ENCODE data around the gene DIAPH2.

GRCh38 chrX:96978906-96979305, 294.3 kb downstream of the DIAPH2 start:
- TF ChIP-seq, protein P1, sequence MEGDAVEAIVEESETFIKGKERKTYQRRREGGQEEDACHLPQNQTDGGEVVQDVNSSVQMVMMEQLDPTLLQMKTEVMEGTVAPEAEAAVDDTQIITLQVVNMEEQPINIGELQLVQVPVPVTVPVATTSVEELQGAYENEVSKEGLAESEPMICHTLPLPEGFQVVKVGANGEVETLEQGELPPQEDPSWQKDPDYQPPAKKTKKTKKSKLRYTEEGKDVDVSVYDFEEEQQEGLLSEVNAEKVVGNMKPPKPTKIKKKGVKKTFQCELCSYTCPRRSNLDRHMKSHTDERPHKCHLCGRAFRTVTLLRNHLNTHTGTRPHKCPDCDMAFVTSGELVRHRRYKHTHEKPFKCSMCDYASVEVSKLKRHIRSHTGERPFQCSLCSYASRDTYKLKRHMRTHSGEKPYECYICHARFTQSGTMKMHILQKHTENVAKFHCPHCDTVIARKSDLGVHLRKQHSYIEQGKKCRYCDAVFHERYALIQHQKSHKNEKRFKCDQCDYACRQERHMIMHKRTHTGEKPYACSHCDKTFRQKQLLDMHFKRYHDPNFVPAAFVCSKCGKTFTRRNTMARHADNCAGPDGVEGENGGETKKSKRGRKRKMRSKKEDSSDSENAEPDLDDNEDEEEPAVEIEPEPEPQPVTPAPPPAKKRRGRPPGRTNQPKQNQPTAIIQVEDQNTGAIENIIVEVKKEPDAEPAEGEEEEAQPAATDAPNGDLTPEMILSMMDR (IDR thresholded peaks at IDR 0.05), result no peak
- TF ChIP-seq EP300 (IDR thresholded peaks at IDR 0.05; ENCODE audit: low read depth), result no peak
